H1 (cell line): ENCODE measurements around the gene TAF6.

Experiments
- CEBPB ChIP-seq: IDR thresholded peaks from 2 replicates; pipeline ENCODE4 v1.6.1; 2012; ENCODE audit warnings: low read depth, low read length
- CTCF ChIP-seq, 3 experiments: IDR thresholded peaks; 1 replicate in 2 of 3; 2 replicates in 1 of 3; pipeline versions ENCODE4 v1.5.1 to v1.6.1; 2011; ENCODE audit warnings: low read length in 3 of 3, mild to moderate bottlenecking in 3 of 3, inconsistent platforms in 2 of 3, low read depth in 1 of 3, moderate library complexity in 1 of 3; ENCODE audit not compliant: insufficient read depth in 1 of 3; ENCODE audit errors: control extremely low read depth in 1 of 3
- EGR1 ChIP-seq: IDR thresholded peaks from 2 replicates; pipeline ENCODE4 v1.6.1; 2011; ENCODE audit warnings: low read depth, low read length, borderline replicate concordance
- GTF2F1 ChIP-seq: IDR thresholded peaks from 2 replicates; pipeline ENCODE4 v1.6.1; 2012; ENCODE audit warnings: low read depth, low read length, improper control_type of control experiment, borderline replicate concordance
- HDAC2 ChIP-seq, 2 experiments: fragments of 300-600 bp in 1 of 2; sonication (generic) in 1 of 2; IDR thresholded peaks; 2 replicates each; pipeline ENCODE4 v1.6.1; 2011 to 2012; ENCODE audit warnings: low read depth in 2 of 2, low read length in 2 of 2, mild to moderate bottlenecking in 2 of 2, moderate library complexity in 2 of 2, borderline replicate concordance in 1 of 2, inconsistent platforms in 1 of 2
- JUND ChIP-seq: IDR thresholded peaks from 2 replicates; pipeline ENCODE4 v1.6.1; 2011; ENCODE audit warnings: mild to moderate bottlenecking, improper control_type of control experiment, low read length
- POLR2A ChIP-seq, 2 experiments: IDR thresholded peaks; 1 replicate in 1 of 2; 2 replicates in 1 of 2; pipeline ENCODE4 v1.6.1; 2011; ENCODE audit warnings: low read depth in 2 of 2, low read length in 2 of 2, mild to moderate bottlenecking in 2 of 2; ENCODE audit errors: control extremely low read depth in 1 of 2
- POLR2AphosphoS5 ChIP-seq: IDR thresholded peaks from 2 replicates; pipeline ENCODE4 v1.6.1; 2011; ENCODE audit warnings: low read depth, low read length
- POU5F1 ChIP-seq: IDR thresholded peaks from 2 replicates; pipeline ENCODE4 v1.6.1; 2011; ENCODE audit warnings: low read depth, mild to moderate bottlenecking, low read length, moderate library complexity
- TAF1 ChIP-seq: IDR thresholded peaks from 2 replicates; pipeline ENCODE4 v1.6.1; 2011; ENCODE audit warnings: mild to moderate bottlenecking, low read depth, low read length
- TCF12 ChIP-seq: IDR thresholded peaks from 2 replicates; pipeline ENCODE4 v1.6.1; 2011; ENCODE audit warnings: low read depth, mild to moderate bottlenecking, low read length

- no peak for TF ChIP-seq TCF12
- TF ChIP-seq POU5F1, result no peak
- no peak for TF ChIP-seq CTCF (IDR thresholded peaks at IDR 0.05; ENCODE audit: control extremely low read depth in 1 of 3, insufficient read depth in 1 of 3, low read depth in 1 of 3, low read length in 3 of 3)
- no peak for TF ChIP-seq POLR2A (IDR thresholded peaks at IDR 0.05; ENCODE audit: control extremely low read depth in 1 of 2, low read depth in 2 of 2, low read length in 2 of 2)
- no peak for TF ChIP-seq JUND
- no peak for TF ChIP-seq HDAC2 (IDR thresholded peaks at IDR 0.05; ENCODE audit: borderline replicate concordance in 1 of 2, low read depth in 2 of 2, low read length in 2 of 2)
- no peak for TF ChIP-seq CEBPB
- TF ChIP-seq POLR2AphosphoS5, result no peak; the same call in 1 of the 2 replicates
- TF ChIP-seq EGR1, result no peak
- TF ChIP-seq TAF1, result no peak
- TF ChIP-seq GTF2F1, result no peak
Observed at GRCh38 chr7:100080907-100081534, 38.1 kb downstream of the TAF6 start.
